ENCODE data around the gene IRF7. TPM values are rescaled to one million over a fixed set of nuclear protein-coding genes. Genes with fewer than 3 reads are reported as not detected.

Gene IRF7
- total RNA-seq, 2 donors from 2014 or later, result 33.7 to 34.9 TPM

DNA sequence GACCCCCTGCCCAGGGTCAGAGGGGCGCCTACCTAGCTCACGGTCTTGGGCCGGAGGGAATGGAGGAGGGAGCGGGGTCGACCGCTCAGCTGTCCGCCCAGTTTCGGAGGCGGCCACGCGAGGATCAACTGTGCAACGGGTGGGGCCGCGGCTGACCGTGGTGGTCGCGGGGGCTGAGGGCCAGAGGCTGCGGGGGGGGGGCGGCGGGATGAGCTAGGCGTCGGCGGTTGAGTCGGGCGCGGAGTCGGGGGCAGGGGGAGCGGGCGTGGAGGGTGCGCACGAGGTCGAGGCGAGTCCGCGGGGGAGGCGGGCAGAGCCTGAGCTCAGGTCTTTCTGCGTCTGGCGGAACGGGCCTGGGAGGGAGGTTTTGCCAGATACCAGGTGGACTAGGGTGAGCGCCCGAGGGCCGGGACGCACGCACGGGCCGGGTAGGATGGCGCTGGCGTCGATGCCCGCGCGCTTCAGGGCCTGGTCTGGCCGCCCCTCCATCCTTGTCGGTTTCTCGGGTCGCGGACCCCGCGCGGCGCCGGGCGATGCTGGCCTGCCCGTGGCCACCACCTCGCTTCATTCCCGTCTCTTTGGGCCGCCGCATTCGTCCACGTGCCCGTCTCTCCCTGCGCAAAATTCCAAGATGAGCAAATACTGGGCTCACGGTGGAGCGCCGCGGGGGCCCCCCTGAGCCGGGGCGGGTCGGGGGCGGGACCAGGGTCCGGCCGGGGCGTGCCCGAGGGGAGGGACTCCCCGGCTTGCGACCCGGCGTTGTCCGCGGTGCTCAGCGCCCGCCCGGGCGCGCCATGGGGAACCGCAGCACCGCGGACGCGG is 21.0 kb upstream of the IRF7 start, which contains the start of gene DRD4:
TSS of gene DRD4 (plus strand) at position 759 of the 822 bp plus-strand sequence. CDS start at position 795, 36 bp downstream.
- peak; percentile 3 to 54 for ATAC-seq
- no peak within 1 kb of the TSS for H3K4me3 Mint-ChIP-seq
- no peak for DNase-seq (ENCODE audit: low spot score)
- H3K27me3 Mint-ChIP-seq, result peaks cover 20 to 22% of the 10 kb centered on the region in 2 donors
- no peaks in the 10 kb centered on the region for H3K9me3 Mint-ChIP-seq
- no peaks in the 10 kb centered on the region for H3K36me3 Mint-ChIP-seq
- no peak within 1 kb of the TSS for H3K27ac Mint-ChIP-seq
- peaks cover 0 to 7% of the 10 kb centered on the region in 2 donors for H3K4me1 Mint-ChIP-seq (ENCODE audit: low read depth in 2 of 2)

DNA sequence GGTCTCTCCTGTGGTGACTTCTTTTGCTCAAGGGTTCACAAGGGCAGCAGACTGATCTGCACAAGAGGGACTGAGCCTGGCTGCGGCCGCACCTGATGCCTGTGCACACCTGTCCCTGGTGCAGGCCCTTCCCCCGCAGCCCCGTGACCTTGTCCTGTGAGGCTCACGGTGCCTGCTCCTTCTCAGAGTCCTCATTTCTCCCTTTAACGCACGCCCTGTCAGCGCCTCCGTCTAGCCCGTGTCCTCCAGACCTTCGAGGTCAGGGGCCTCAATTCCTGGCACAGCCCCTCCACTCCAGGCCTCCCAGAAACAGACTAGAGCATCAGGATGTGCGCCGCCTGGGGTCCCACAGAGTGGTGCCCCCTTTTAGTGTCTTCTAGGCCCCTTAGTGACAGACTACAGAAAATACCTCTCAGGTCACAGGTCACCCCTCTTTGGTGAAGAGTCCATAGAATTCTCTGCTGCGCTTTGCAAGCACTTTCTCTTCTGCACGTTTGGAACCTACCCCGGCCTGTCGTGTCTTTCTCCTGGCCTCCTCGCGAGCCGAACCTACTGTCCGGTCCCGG is 20.3 kb upstream of the IRF7 start:
- no peak overlapping the region for H3K27ac Mint-ChIP-seq
- H3K4me3 Mint-ChIP-seq, result no peak overlapping the region

DNA sequence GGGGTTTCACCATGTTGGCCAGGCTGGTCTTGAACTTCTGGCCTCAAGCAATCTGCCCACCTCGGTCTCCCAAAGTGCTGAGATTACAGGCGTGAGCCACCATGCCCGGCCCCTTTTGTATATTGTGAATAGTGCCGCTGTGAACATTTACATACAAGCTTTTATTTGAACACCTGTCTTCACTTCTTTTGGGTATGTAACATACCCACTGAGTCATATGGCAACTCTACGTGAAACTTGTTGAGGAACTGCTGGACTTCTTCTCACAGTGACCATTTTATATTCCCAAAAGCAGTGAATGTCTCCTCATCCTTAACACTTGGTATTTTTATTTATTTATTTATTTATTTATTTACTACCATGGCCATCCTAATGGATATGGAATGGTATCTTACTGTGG is 15.1 kb upstream of the IRF7 start:
- Mint-ChIP-seq H3K27ac (no peak overlapping the region), H3K9me3 (no peaks in the 10 kb centered on the region), H3K4me3 (no peak overlapping the region), H3K36me3 (peaks cover 5% of the 10 kb centered on the region), H3K4me1 (ENCODE audit: low read depth in 2 of 2) (peaks cover 21% of the 10 kb centered on the region in 2 donors), H3K27me3 (peaks cover 18 to 23% of the 10 kb centered on the region in 2 donors)
- no peak for ATAC-seq
- DNase-seq (ENCODE audit: low spot score), result no peak

More for the DNA sequence above, 20.3 kb upstream of the IRF7 start:
- Mint-ChIP-seq H3K9me3 (no peaks in the 10 kb centered on the region), H3K36me3 (no peaks in the 10 kb centered on the region), H3K27me3 (peaks cover 20 to 22% of the 10 kb centered on the region in 2 donors), H3K4me1 (ENCODE audit: low read depth in 2 of 2) (peaks cover 0 to 7% of the 10 kb centered on the region in 2 donors)
- ATAC-seq, result no peak
- no peak for DNase-seq (ENCODE audit: low spot score)

DNA sequence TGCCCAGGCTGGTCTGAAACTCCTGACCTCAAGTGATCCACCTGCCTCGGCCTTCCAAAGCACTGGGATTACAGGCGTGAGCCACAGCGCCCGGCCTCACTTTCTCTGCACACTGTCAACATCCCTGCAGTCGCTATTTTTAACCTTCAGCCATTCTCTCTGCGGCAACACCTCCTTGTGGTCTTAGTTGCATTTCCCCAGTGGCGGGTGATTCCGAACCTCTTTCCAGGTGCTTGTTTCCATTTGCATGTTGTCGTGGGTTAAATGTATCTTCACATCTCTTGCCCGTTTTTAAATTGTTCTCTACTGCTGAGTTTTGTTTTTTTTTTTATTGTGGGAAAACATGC is 13.5 kb upstream of the IRF7 start:
- Mint-ChIP-seq H3K9me3 (no peaks in the 10 kb centered on the region), H3K36me3 (peaks cover 5% of the 10 kb centered on the region), H3K27ac (peak overlapping the region; percentile 22 to 83), H3K27me3 (peaks cover 15 to 19% of the 10 kb centered on the region in 2 donors), H3K4me3 (peak overlapping the region; percentile 72), H3K4me1 (ENCODE audit: low read depth in 2 of 2) (peaks cover 21% of the 10 kb centered on the region in 2 donors)
- ATAC-seq, result peak in 1 of 2 donors; percentile 40
- no peak for DNase-seq (ENCODE audit: low spot score)

DNA sequence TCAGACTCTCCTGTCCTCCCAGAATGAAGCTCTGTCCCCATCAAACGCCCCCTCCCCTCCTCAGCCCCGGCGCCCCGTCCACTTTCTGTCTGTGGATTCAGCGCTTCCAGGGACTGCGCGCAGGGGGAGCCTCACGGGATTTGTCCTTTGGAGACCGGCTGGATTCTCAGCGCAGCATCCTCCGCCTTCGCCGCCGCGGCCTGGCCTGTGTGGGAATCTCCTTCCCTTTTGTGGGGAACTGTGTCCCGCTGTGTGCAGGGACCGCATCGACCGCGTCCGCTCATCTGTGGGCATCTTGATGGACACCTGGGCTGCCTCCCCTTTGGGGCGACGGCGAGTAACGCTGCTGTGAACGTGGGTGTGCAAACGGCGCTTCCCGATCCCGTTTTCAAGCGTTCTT is 12.3 kb upstream of the IRF7 start:
- H3K27ac Mint-ChIP-seq, result peak overlapping the region; percentile 22 to 83
- peak overlapping the region; percentile 72 for H3K4me3 Mint-ChIP-seq

DNA sequence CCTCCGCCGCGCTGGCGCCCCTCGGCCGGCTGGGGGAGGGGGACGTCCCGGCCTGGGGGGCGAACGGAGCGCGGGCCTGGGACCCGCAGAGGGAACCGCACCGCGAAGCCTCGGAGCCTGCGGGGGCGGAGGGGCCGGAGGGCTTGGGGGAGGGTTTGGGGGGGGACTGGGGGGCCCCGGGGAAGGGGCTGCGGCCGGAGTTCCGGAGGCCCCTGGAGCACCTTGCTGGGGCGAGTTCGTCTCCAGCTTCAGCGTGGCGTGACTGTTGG is 11.5 kb upstream of the IRF7 start:
- ATAC-seq (no peak), DNase-seq (ENCODE audit: low spot score) (no peak)
- Mint-ChIP-seq H3K27ac (no peak overlapping the region), H3K4me3 (no peak overlapping the region), H3K4me1 (ENCODE audit: low read depth in 2 of 2) (peaks cover 21% of the 10 kb centered on the region in 2 donors), H3K9me3 (no peaks in the 10 kb centered on the region), H3K27me3 (peaks cover 15 to 19% of the 10 kb centered on the region in 2 donors), H3K36me3 (peaks cover 5% of the 10 kb centered on the region)

More for the DNA sequence above, 12.3 kb upstream of the IRF7 start:
- Mint-ChIP-seq H3K27me3 (peaks cover 15 to 19% of the 10 kb centered on the region in 2 donors), H3K4me1 (ENCODE audit: low read depth in 2 of 2) (peaks cover 21% of the 10 kb centered on the region in 2 donors), H3K9me3 (no peaks in the 10 kb centered on the region), H3K36me3 (peaks cover 5% of the 10 kb centered on the region)
- DNase-seq (ENCODE audit: low spot score) (no peak), ATAC-seq (no peak)

DNA sequence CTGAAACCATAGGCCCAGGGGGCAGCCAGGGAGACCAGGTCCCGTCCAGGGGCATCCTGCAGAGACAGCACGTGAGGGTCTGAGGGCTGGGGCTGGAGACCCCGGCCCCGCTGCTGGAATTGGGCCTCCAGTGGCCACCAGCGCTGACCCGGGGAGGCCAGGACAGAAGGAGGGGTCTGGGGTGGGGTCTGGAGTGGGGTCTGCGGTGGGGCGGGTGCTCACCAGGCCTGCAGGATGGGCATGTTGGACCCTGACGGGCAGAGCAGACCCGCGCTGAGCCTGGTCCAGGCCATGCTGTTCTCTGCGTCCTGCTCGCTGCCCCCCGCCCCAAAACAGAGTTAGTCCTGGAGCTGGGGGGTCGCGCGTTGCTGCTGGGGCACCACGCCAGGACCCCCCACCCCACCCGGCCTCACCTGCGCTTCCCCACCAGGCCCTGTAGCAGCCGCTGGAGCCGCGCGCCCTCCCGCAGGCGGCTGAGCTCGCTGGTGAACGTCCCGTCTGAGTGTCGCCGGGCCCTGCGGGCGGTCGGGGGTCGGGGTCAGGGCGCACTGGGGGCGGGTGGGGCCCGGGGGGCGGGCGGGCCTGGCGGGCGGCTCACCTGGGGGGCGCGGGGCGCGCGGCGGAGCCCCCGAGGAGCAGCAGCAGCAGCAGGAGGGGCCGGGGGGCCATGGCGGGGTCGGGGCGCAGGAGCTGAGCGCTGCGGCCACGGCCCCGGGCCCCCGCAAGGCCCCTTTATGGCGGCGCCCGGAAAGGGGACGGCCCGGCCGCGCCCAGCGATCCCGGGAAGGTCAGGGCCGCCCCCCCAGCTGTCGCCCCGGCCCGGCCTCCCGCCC is 10.9 kb upstream of the IRF7 start, which contains the start of gene SCT:
TSS of gene SCT (minus strand) at position 707 of the 833 bp plus-strand sequence. CDS start at position 669, 38 bp downstream.
- DNase-seq (ENCODE audit: low spot score) (no peak), ATAC-seq (no peak)
- peaks cover 5% of the 10 kb centered on the region for H3K36me3 Mint-ChIP-seq
- H3K27me3 Mint-ChIP-seq, result peaks cover 15 to 19% of the 10 kb centered on the region in 2 donors
- H3K4me3 Mint-ChIP-seq, result peak within 1 kb of the TSS; percentile 72
- H3K9me3 Mint-ChIP-seq, result no peaks in the 10 kb centered on the region
- H3K4me1 Mint-ChIP-seq (ENCODE audit: low read depth in 2 of 2), result peaks cover 21 to 23% of the 10 kb centered on the region in 2 donors
- H3K27ac Mint-ChIP-seq, result peak within 1 kb of the TSS in 1 of 2 donors; percentile 22

DNA sequence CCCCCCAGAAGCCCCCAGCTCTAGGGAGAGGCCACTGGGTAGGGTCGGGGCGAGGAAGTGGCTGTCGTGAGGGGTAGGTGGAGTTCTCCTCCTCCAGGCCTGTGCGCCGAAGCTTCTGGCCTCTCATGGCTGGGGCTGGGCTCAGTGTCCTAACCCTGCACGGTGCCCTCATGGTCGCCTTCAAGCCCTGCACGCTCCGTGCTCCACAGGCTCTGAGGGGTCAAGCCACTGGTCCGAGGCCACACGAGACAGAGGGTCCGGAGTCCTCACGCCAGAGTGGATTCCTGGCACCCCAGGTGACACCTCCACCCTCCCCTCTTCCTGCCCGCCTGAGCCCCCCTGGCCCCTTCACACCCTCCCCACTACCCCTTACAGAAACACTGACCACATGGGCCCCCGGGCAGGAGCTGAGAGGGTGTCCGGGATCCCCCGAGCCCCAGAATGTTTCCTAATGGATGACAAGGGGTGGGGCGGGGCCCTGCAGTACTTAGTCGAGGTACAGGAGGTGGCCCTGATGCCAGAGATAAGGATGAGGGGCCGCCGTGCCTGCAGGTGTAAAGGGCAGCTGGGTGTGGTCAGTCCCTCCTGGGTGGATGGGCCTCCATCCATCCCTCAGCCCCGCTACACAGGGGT is 10.0 kb upstream of the IRF7 start:
- Mint-ChIP-seq H3K27ac (no peak overlapping the region), H3K9me3 (no peaks in the 10 kb centered on the region), H3K36me3 (peaks cover 5% of the 10 kb centered on the region), H3K27me3 (peaks cover 15 to 19% of the 10 kb centered on the region in 2 donors), H3K4me3 (no peak overlapping the region), H3K4me1 (ENCODE audit: low read depth in 2 of 2) (peaks cover 21 to 23% of the 10 kb centered on the region in 2 donors)
- no peak for DNase-seq (ENCODE audit: low spot score)
- no peak for ATAC-seq

DNA sequence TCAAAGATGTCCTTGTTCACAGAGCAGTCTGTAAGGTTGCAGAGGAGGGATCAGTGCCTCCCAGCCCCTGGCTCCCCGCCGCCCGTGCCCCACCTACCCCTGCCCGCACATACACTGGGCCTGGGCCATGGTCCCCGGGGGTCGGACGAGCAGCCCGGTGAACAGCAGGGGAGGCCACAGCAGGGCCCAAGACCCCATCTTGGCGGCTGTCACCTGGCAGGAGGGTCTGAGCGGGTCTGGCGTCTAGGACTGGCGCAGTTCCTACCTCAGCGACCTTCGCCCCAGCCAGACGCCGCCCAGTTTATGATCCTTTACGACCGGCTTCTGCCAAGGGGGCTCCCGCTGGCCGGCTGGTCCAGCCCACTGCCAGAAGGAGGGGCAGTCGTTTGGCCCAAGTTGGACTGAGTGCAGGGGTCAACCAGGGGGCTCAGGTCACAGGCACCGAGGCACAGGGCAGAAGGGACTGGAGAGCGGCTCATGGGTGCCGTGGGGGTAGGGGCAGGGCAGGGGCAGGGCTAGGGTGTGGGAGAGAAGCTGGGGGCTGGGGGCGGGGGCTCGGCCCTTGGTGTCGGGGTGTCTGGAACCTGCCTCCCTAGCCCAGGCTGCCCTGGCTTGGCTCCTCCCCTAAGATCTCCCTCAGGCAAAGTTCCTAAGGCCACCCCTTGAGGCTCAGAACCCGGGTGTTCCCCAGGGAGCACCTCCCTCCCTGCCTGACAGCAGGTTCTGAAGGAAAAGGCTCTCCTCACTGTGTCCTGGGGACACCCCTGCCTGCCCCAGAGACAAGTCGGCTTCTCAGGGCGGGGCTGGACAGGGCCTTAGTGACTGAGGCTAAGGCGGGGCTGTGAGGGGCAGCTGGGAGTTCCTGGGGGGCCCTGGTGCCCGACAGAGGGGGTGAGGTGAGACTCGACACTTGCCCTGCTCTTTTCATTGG is 9.2 kb upstream of the IRF7 start, which contains the start of gene CDHR5:
TSS of gene CDHR5 (minus strand) at position 251 of the 931 bp plus-strand sequence. CDS start at position 198, 53 bp downstream.
- peaks cover 15 to 19% of the 10 kb centered on the region in 2 donors for H3K27me3 Mint-ChIP-seq
- H3K36me3 Mint-ChIP-seq, result peaks cover 5% of the 10 kb centered on the region
- DNase-seq (ENCODE audit: low spot score) (no peak), ATAC-seq (no peak)
- no peaks in the 10 kb centered on the region for H3K9me3 Mint-ChIP-seq
- no peak within 1 kb of the TSS for H3K4me3 Mint-ChIP-seq
- H3K4me1 Mint-ChIP-seq (ENCODE audit: low read depth in 2 of 2), result peaks cover 21 to 23% of the 10 kb centered on the region in 2 donors
- H3K27ac Mint-ChIP-seq, result no peak within 1 kb of the TSS

DNA sequence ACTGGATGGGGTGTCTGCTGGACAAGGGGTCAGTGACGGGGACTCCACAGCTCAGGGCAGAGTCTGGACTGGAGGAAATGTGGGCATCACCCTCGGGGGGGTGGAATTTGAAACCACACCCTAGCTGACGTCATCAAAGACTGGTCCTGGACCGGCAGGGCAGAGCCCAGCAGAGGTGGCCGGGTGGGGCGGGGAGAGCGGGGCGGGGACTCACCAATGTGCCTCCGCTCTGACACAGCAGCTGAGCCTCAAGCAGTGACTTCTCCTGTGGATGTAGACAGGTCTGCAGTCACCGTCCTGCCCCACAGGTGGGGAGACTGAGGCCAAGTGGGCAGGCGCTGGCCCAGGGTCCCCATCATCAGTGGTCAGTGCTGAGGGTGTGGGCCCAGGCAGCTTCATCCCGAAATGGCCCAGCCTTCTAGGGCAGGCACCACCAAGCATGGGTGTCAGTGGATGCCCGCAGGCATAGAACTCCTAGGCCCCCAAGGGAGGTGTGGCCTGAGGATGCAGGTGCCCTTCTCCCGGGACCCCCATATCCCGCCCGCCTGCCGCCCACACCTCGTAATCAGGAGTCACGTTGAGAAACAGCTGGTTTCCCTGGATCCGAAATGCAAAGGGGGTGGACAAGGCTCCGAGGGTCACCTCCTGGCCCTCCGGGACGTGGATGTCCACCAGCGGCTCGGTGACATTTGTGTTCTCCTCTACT is 8.4 kb upstream of the IRF7 start:
- DNase-seq (ENCODE audit: low spot score) (no peak), ATAC-seq (no peak)
- peaks cover 16 to 19% of the 10 kb centered on the region in 2 donors for H3K4me1 Mint-ChIP-seq (ENCODE audit: low read depth in 2 of 2)
- H3K9me3 Mint-ChIP-seq, result no peaks in the 10 kb centered on the region
- H3K27ac Mint-ChIP-seq, result no peak overlapping the region
- no peak overlapping the region for H3K4me3 Mint-ChIP-seq
- H3K36me3 Mint-ChIP-seq, result peaks cover 5% of the 10 kb centered on the region
- H3K27me3 Mint-ChIP-seq, result peaks cover 14 to 15% of the 10 kb centered on the region in 2 donors

DNA sequence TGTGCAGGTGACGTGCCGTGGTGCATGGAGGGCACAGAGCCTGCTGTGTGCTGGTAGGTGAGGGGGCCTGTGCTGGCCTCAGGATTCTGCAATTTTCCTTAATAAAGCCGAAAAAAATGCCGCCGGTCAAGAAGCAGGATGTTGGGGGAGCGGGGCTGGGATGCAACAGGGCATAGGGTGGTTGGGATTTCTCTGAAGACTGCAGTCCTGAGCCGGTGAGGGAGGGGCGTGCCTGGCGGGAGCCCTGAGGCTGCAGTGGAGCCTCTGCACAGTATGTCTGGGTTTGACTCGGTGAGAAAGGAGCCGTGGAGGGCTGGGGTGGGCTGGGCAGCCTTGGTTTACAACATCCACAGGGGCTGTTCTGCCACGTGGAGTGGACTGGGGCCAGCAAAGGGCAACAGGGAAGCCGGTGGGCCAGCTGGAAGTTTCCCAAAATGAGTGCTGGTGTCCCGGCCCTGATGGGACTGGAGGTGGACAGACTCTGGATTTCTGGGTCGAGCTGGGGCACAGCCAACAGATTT is 7.7 kb upstream of the IRF7 start:
- H3K36me3 Mint-ChIP-seq, result peaks cover 5% of the 10 kb centered on the region
- no peak for DNase-seq (ENCODE audit: low spot score)
- no peak for ATAC-seq
- no peak overlapping the region for H3K27ac Mint-ChIP-seq
- H3K9me3 Mint-ChIP-seq, result no peaks in the 10 kb centered on the region
- H3K4me1 Mint-ChIP-seq (ENCODE audit: low read depth in 2 of 2), result peaks cover 8 to 11% of the 10 kb centered on the region in 2 donors
- no peak overlapping the region for H3K4me3 Mint-ChIP-seq
- peaks cover 9 to 11% of the 10 kb centered on the region in 2 donors for H3K27me3 Mint-ChIP-seq

DNA sequence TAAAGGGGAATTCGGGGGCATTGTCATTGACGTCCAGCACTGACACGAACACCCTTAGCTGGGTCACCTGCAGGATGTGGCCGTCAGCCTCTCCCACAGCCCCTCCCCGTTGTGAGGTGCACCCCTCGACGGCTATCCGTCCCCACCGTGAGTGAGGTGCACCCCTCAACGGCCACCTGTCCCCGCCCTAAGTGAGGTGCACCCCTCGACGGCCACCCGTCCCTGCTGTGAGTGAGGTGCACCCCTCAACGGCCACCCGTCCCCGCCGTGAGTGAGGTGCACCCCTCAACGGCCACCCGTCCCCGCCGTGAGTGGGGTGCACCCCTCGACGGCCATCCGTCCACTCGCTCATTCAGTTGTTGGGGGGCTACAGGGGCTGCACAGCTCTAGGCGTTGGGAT is 6.1 kb upstream of the IRF7 start:
- Mint-ChIP-seq H3K27me3 (no peaks in the 10 kb centered on the region), H3K4me3 (no peak overlapping the region), H3K27ac (no peak overlapping the region), H3K4me1 (ENCODE audit: low read depth in 2 of 2) (peaks cover 0 to 2% of the 10 kb centered on the region in 2 donors), H3K36me3 (no peaks in the 10 kb centered on the region), H3K9me3 (no peaks in the 10 kb centered on the region)
- ATAC-seq (no peak), DNase-seq (ENCODE audit: low spot score) (no peak)
